GM19328 (cell line): Measurements from ENCODE around the gene MCOLN3.
A peak's percentile ranks its signal among the peaks of the same experiment; 100 is the strongest.

Experiments used
- ATAC-seq: cut with Tn5 transposase; IDR thresholded peaks from one replicate; pipeline ENCODE4 v1.9.1; 2021; ENCODE audit warnings: mild to moderate bottlenecking, moderate library complexity; ENCODE audit not compliant: unreplicated experiment

The MCOLN3 gene

GRCh38 chr1:85048296-85049064 lies at the start of gene MCOLN3:
Gene MCOLN3, minus strand, starts transcription at chr1:85048500. Its CDS starts 3,140 bp downstream, at chr1:85045360.
- ATAC-seq: peak; percentile 64

GRCh38 chr1:85093644-85094043 lies 45.3 kb upstream of the MCOLN3 start:
- no peak for ATAC-seq

GRCh38 chr1:85091671-85092280 lies 43.5 kb upstream of the MCOLN3 start:
- ATAC-seq: no peak

GRCh38 chr1:85090225-85090624 lies 41.9 kb upstream of the MCOLN3 start:
- ATAC-seq: no peak

- ATAC-seq: no peak
Measured at GRCh38 chr1:85089203-85089602, 40.9 kb upstream of the MCOLN3 start.

GRCh38 chr1:85088408-85088784 lies 40.1 kb upstream of the MCOLN3 start:
- ATAC-seq: no peak

GRCh38 chr1:85087659-85088407 lies 39.5 kb upstream of the MCOLN3 start:
- ATAC-seq: no peak

- no peak for ATAC-seq
Measured at GRCh38 chr1:85085417-85085816, 37.1 kb upstream of the MCOLN3 start.

- no peak for ATAC-seq
Measured at GRCh38 chr1:85078903-85079302, 30.6 kb upstream of the MCOLN3 start.

- no peak for ATAC-seq
Measured at GRCh38 chr1:85074365-85074964, 26.2 kb upstream of the MCOLN3 start.

GRCh38 chr1:85070972-85071492 lies 22.7 kb upstream of the MCOLN3 start:
- no peak for ATAC-seq

- no peak for ATAC-seq
Measured at GRCh38 chr1:85068846-85069245, 20.5 kb upstream of the MCOLN3 start.

- ATAC-seq: no peak
Measured at GRCh38 chr1:85065550-85065949, 17.2 kb upstream of the MCOLN3 start.

- ATAC-seq: no peak
Measured at GRCh38 chr1:85062425-85063026, 14.2 kb upstream of the MCOLN3 start.

- ATAC-seq: peak; percentile 100
Measured at GRCh38 chr1:85061711-85062424, 13.6 kb upstream of the MCOLN3 start.

GRCh38 chr1:85060038-85060437 lies 11.7 kb upstream of the MCOLN3 start:
- ATAC-seq: no peak

- no peak for ATAC-seq
Measured at GRCh38 chr1:85059563-85059962, 11.3 kb upstream of the MCOLN3 start.

GRCh38 chr1:85058786-85059185 lies 10.5 kb upstream of the MCOLN3 start:
- no peak for ATAC-seq

GRCh38 chr1:85058311-85058710 lies 10.0 kb upstream of the MCOLN3 start:
- ATAC-seq: no peak

GRCh38 chr1:85054664-85055063 lies 6.4 kb upstream of the MCOLN3 start:
- no peak for ATAC-seq
